ENCODE measurements around the gene FOXK1.

The FOXK1 gene

DNA sequence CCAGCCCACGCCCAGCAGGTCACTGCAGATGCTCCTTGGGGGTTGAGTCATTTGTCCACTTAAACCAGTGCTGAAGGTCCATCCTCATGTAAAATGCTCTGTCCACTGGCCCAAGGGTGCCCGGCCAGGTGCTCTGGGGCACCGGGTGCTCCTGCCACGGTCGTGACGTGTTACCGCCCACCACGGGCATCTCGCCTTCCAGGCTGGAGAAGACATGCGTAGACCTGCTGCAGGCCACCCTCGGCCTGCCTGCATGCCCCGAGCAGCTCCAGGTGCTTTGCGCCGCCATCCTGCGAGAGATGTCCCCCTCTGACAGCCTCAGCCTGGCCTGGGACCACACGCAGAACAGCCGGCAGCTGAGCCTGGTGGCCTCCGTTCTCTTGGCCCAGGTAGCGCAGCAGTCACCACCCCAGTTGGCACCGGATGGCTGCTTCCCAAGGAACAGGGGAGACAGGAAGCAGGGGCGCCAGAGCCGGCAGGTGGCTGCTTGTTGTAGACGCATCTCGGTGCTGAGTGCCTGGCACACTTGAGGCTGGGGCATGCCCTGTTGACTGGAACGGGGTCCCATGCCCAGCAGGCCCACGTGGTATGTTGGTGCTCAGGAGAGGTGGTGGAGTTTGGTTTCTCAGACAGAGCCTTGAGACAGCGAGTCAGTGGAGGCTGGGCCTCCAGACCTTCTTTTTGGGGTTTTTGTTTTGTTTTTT lies 99.4 kb downstream of the FOXK1 start:
- ChIA-PET POLR2A (no interaction called here), CTCF (no interaction called here)
- H3K27ac ChIP-seq (ENCODE audit: extremely low read depth, low read depth, low read length) = no peak overlapping the region
- no peaks in the 10 kb centered on the region for H3K4me1 ChIP-seq (ENCODE audit: control insufficient read depth, insufficient read depth, low read length)
- H3K9me3 ChIP-seq (ENCODE audit: control insufficient read depth, insufficient read depth, low read depth, low read length) = no peaks in the 10 kb centered on the region
- peaks cover 0 to 42% of the 10 kb centered on the region in 2 experiments; a peak in 2 of 3 replicates for H3K36me3 ChIP-seq (ENCODE audit: control insufficient read depth in 2 of 2, insufficient read depth in 1 of 2, low read length in 2 of 2)
- no peak overlapping the region for H3K4me3 ChIP-seq (ENCODE audit: low read depth, low read length)
- TF ChIP-seq ZNF677 (tag by site-specific recombination; IDR thresholded peaks at IDR 0.05) (no peak), ZNF37A (tag by site-specific recombination; IDR thresholded peaks at IDR 0.05) (no peak), ZNF311 (tag by site-specific recombination; IDR thresholded peaks at IDR 0.05; ENCODE audit: borderline replicate concordance) (no peak), ZNF157 (tag by site-specific recombination; IDR thresholded peaks at IDR 0.05) (no peak), ZNF830 (tag by site-specific recombination; IDR thresholded peaks at IDR 0.05; ENCODE audit: low read depth) (no peak), ZIC2 (tag by site-specific recombination; IDR thresholded peaks at IDR 0.05) (no peak), HOXA7 (CRISPR knock-in tag; IDR thresholded peaks at IDR 0.05; ENCODE audit: borderline replicate concordance) (no peak), ZNF530 (tag by site-specific recombination; IDR thresholded peaks at IDR 0.05; ENCODE audit: low read depth) (no peak), ZNF274 (IDR thresholded peaks at IDR 0.05; ENCODE audit: low read length) (no peak), ZNF274 (tag by site-specific recombination; IDR thresholded peaks at IDR 0.05; ENCODE audit: borderline replicate concordance) (no peak), ZNF302 (tag by site-specific recombination; IDR thresholded peaks at IDR 0.05; ENCODE audit: low read depth) (no peak), ZNF548 (tag by site-specific recombination; IDR thresholded peaks at IDR 0.05) (no peak), ZNF184 (tag by site-specific recombination; IDR thresholded peaks at IDR 0.05) (no peak), ZNF670 (tag by site-specific recombination; IDR thresholded peaks at IDR 0.05; ENCODE audit: low read depth) (no peak), ZNF2 (tag by site-specific recombination; IDR thresholded peaks at IDR 0.05) (no peak), ZNF19 (tag by site-specific recombination; IDR thresholded peaks at IDR 0.05; ENCODE audit: low read depth) (no peak)
- TF ChIP-seq, protein P1, sequence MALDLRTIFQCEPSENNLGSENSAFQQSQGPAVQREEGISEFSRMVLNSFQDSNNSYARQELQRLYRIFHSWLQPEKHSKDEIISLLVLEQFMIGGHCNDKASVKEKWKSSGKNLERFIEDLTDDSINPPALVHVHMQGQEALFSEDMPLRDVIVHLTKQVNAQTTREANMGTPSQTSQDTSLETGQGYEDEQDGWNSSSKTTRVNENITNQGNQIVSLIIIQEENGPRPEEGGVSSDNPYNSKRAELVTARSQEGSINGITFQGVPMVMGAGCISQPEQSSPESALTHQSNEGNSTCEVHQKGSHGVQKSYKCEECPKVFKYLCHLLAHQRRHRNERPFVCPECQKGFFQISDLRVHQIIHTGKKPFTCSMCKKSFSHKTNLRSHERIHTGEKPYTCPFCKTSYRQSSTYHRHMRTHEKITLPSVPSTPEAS (tag by site-specific recombination; IDR thresholded peaks at IDR 0.05) = no peak
- TF ChIP-seq, protein P2, sequence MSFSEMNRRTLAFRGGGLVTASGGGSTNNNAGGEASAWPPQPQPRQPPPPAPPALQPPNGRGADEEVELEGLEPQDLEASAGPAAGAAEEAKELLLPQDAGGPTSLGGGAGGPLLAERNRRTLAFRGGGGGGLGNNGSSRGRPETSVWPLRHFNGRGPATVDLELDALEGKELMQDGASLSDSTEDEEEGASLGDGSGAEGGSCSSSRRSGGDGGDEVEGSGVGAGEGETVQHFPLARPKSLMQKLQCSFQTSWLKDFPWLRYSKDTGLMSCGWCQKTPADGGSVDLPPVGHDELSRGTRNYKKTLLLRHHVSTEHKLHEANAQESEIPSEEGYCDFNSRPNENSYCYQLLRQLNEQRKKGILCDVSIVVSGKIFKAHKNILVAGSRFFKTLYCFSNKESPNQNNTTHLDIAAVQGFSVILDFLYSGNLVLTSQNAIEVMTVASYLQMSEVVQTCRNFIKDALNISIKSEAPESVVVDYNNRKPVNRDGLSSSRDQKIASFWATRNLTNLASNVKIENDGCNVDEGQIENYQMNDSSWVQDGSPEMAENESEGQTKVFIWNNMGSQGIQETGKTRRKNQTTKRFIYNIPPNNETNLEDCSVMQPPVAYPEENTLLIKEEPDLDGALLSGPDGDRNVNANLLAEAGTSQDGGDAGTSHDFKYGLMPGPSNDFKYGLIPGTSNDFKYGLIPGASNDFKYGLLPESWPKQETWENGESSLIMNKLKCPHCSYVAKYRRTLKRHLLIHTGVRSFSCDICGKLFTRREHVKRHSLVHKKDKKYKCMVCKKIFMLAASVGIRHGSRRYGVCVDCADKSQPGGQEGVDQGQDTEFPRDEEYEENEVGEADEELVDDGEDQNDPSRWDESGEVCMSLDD (tag by site-specific recombination; IDR thresholded peaks at IDR 0.05) = no peak

DNA sequence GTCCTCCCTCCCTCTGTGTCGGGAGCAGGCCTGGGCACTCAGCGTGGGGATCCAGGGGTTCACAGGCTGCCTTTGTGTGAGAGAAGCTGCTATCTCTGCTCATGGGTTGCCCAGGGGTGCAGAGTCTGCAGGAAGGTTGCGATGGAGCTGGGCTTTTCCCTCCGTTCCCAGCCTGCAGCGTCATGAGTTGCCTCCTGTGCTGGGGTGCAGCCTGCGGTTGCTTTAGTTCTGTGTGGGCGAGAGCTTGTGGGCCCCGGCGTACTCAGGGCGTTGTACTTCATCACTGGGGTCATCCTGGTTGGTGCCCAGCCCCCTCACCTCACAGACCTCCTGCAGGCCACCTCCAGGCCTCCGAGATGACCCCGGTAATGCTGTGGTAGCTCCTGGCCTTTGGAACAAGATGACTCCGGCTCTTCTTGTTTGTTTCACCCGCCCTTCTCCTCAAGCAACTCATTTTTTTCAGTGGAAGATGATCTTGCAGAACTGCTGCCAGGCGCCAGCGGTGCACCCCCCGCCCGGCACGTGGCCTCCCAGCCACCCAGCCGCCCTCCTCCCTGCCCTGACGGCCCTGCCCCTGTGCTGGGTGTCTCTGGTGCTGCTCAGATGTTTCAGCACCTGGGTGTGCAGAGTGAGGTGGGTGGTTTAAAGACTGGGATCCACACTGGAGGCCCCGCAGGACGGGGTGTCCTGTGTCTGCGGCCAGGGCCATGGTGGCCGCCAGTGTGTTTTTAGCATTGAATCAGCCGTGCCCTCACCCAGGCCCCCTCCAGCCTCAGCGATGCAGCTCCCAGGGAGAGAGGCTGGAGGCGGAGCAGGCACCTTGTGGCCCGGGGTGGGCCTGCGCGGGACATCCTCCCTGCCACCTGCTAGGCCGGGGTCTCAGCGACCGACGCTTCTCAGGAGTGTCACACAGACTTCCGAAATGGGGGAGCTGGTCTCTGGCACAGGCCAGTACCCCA lies 100.5 kb downstream of the FOXK1 start:
- ChIA-PET POLR2A (no interaction called here), CTCF (no interaction called here)
- peaks cover 0 to 41% of the 10 kb centered on the region in 2 experiments; a peak in 2 of 3 replicates for H3K36me3 ChIP-seq (ENCODE audit: control insufficient read depth in 2 of 2, insufficient read depth in 1 of 2, low read length in 2 of 2)
- TF ChIP-seq, protein P2 (tag by site-specific recombination; IDR thresholded peaks at IDR 0.05) = no peak
- TF ChIP-seq ZNF335 (tag by site-specific recombination; conservative IDR thresholded peaks at IDR 0.05) (no peak), MZF1 (tag by site-specific recombination; IDR thresholded peaks at IDR 0.05; ENCODE audit: borderline replicate concordance) (no peak), PATZ1 (tag by site-specific recombination; IDR thresholded peaks at IDR 0.05) (no peak), OSR2 (tag by site-specific recombination; IDR thresholded peaks at IDR 0.05) (no peak), ZNF654 (tag by site-specific recombination; IDR thresholded peaks at IDR 0.05; ENCODE audit: low read depth) (no peak)
- TF ChIP-seq, protein P1 (tag by site-specific recombination; IDR thresholded peaks at IDR 0.05) = no peak

More for the DNA sequence above, 100.5 kb downstream of the FOXK1 start:
- no peaks in the 10 kb centered on the region for H3K9me3 ChIP-seq (ENCODE audit: control insufficient read depth, insufficient read depth, low read depth, low read length)
- H3K4me1 ChIP-seq (ENCODE audit: control insufficient read depth, insufficient read depth, low read length) = no peaks in the 10 kb centered on the region
- no peak overlapping the region for H3K27ac ChIP-seq (ENCODE audit: extremely low read depth, low read depth, low read length)
- H3K4me3 ChIP-seq (ENCODE audit: low read depth, low read length) = no peak overlapping the region
